NCI-H69 (cell line): ENCODE results near the gene RMND5B.
"Not testable (repeated sequence)": the region's sequence is repeated elsewhere in the genome, so short reads cannot be mapped to it uniquely, and the experiment has no call there.

Experiments used
- DNase-seq: peaks from one replicate; lab custom pipeline; 2025; lab: John Stamatoyannopoulos, UW

Gene RMND5B

GRCh38 chr5:178174456-178174855, 43.6 kb downstream of the RMND5B start:
- DNase-seq: no peak

- DNase-seq: no peak
These were observed 46.0 kb downstream of the RMND5B start for GRCh38 chr5:178176791-178177190.

GRCh38 chr5:178177569-178177968, 46.8 kb downstream of the RMND5B start:
- DNase-seq: no peak

- peak; percentile 24 for DNase-seq
These were observed 49.5 kb downstream of the RMND5B start for GRCh38 chr5:178180141-178180863.

DNA sequence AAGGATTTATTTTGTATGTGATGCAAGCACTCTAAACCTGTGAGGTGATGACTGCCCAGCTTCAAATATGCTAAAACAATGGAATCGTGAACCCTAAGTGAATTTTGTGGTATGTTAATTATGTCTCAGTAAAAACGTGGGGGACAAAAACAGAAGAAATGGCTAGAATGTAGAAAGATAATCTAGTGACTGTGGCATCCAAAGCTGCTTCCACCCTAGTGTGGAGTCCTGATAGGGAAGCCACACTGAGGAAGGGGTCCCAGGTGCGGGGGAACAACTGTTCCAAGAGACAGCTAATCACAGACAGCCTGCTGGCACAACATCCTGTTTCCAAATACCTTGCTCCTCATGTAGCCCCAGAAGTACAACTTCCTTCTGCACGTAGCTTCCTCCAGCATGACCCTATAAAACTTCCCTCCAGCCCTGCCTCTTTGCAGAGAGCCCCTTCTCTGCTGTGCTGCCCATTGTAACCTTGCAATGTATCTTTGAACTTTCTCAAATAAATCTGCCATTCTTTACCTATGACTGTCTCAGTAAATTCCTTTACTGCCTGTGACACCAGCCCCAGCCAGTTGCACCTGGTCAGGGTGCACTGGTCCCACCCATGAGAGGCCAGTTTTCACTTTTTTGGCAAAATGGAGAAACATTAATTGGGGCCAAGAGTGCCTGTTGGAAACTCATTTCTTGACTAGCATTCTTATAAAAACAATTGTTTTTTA, 51.5 kb downstream of the RMND5B start:
- peak; percentile 13 for DNase-seq

DNA sequence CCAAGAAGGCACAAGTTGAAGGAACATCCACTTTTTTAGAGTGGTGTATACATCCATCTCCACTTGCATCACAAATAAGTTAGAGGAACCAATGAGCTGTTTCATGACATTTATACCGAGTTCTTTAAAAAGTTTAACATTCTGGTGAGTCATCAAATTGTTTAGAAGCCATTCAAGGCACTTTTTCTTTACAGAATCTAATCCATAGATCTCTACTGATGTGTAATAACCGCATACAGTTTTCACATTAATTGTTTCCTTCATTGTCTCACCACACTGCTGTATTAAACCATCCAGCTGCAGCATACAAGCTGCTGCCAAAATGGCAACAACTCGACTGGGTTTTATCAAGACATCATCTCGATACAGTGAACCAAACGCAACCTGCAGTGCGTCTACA, 55.6 kb downstream of the RMND5B start:
- no peak for DNase-seq

- DNase-seq: no peak
These were observed 56.2 kb downstream of the RMND5B start, which contains the start of gene GMCL2 for GRCh38 chr5:178187014-178187413. Gene GMCL2 (minus strand): TSS chr5:178187371. CDS start chr5:178187299, 72 bp downstream.

DNA sequence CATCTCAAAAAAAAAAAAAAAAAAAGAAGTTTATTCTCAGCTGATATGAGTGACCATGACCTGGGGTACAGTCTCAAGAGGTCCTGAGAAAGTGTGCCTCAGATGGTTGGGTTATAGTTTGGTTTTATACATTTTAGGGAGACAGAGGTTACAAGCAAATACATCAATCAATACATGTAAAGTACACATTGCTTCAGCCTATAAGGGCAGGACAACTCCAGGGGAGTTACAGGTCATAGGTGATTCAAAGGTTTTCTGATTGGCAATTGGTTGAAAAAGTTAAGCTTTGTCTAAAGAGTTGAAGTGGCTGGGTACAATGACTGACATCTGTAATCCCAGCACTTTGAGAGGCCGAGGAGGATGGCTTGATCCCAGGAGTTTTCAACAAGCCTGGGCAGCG, 58.6 kb downstream of the RMND5B start:
- no peak for DNase-seq

DNA sequence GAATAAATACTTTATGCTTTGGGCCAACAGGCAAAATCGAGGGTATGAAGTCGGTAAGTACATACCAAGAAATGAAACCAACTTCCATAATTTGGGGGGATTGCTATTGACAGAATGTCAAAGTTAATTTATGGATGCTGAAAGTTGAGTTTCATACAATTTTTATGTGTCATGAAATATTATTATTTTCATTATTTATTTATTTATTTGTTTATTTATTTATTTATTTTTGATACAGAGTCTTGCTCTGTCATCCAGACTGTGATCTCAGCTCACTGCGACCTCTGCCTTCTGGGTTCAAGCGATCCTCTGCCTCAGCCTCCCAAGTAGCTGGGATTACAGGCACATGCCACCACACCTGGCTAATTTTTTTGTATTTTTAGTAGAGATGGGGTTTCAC, 60.8 kb downstream of the RMND5B start:
- no peak for DNase-seq

DNA sequence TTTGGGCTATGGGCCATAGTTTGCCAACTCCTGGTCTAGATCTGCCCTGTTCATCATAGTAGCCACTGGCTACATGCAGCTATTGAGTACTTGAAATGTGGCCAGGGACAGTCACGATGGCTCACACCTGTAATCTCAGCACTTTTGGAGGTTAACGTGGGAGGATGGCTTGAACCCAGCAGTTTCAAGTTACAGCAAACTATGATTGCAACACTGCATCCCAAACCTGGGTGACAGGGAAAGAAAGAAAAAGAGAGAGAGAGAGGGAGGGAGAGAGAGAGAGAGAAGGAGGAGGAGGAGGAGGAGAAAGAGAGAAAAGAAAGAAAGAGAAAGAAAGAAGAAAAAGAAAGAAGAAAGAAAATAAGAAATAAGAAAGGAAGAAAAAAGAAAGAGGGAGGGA, 61.4 kb downstream of the RMND5B start:
- no peak for DNase-seq

- no peak for DNase-seq
These were observed 62.0 kb downstream of the RMND5B start for GRCh38 chr5:178192787-178193186.

- no peak for DNase-seq
These were observed 62.5 kb downstream of the RMND5B start for GRCh38 chr5:178193251-178193809.

- no peak for DNase-seq
These were observed 63.2 kb downstream of the RMND5B start for GRCh38 chr5:178194026-178194425.

- DNase-seq: no peak
These were observed 65.5 kb downstream of the RMND5B start for GRCh38 chr5:178196281-178196812.

- no peak for DNase-seq
These were observed 66.2 kb downstream of the RMND5B start for GRCh38 chr5:178196986-178197385.

GRCh38 chr5:178198151-178198550, 67.3 kb downstream of the RMND5B start:
- not testable (repeated sequence) for DNase-seq

- DNase-seq: no peak
These were observed 67.9 kb downstream of the RMND5B start for GRCh38 chr5:178198706-178199105.

DNA sequence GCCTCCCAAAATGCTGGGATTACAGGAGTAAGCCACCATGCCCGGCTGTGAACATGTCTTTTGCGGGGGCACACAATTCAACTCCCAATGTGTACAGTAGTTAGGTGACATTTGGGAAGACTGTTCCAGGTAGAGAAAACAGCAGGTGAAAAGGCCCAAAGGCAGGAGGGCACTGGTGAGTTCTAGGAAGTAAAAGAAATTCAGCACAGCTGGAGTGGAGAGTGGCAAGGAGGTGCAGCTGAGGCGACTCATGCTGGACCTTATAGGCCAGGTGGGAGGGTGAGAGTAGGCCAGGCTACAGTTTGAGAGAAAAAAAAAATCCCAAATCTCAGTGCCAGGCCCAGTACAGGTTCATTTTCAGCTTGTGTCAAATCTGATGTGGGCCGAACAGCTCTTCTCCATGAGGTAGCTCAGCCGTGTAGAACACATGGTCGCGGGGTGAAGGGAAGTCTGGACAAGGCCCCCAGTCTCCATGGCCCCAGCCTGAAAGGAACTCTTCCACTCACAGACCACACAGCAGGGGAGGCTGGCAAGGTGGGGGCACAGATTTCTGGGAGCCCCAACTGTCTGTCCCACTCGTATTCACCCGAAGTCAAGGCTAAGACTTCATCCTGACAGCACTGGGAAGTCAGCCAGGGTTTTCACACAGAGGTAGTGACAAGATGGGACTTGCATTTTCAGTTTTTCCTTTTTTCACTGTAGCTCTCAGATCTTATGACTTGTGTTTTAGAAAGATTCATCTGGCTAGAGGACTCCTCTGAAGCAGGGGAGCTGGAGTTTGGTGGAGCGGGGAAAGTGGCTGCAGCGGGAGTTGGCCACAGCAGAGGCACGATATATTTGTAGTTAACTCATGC, 69.0 kb downstream of the RMND5B start:
- DNase-seq: no peak
